Neural cell (in vitro differentiated cells): ENCODE measurements around the gene PTPRB. TPM values are rescaled to one million over a fixed set of nuclear protein-coding genes. Genes with fewer than 3 reads are reported as not detected.

Experiments used
- H2AFZ ChIP-seq: fragments of 200-600, 300-800 bp; sonication (generic), shearing (Covaris generic); 2 replicates; pipeline ENCODE4 v1.6.0; 2014; ENCODE audit warnings: low read depth, mild to moderate bottlenecking, antibody characterized with exemption, low read length, moderate library complexity
- H3F3A ChIP-seq: fragments of 200-600 bp; shearing (Covaris generic); 2 replicates; pipeline ENCODE4 v1.6.1; 2016; ENCODE audit warnings: mild to moderate bottlenecking, moderate library complexity, mixed read lengths, antibody characterized with exemption, low read length; ENCODE audit not compliant: insufficient read depth, poor library complexity, severe bottlenecking
- H3K27ac ChIP-seq: fragments of 200-600, 300-800 bp; sonication (generic), shearing (Covaris generic); 2 replicates; pipeline ENCODE4 v1.5.1; 2014; ENCODE audit warnings: mild to moderate bottlenecking, low read length, moderate library complexity
- H3K27me3 ChIP-seq: fragments of 300-800, 200-600 bp; sonication (generic), shearing (Covaris generic); 2 replicates; pipeline ENCODE4 v1.6.0; 2014; ENCODE audit warnings: mild to moderate bottlenecking, low read depth, low read length, moderate library complexity; ENCODE audit not compliant: insufficient read depth
- H3K36me3 ChIP-seq: fragments of 300-800, 200-600 bp; sonication (generic), shearing (Covaris generic); 2 replicates; pipeline ENCODE4 v1.5.1; 2014; ENCODE audit warnings: mild to moderate bottlenecking, antibody characterized with exemption, low read length, moderate library complexity; ENCODE audit not compliant: insufficient read depth
- H3K4me2 ChIP-seq: fragments of 300-800, 200-600 bp; sonication (generic), shearing (Covaris generic); 2 replicates; pipeline ENCODE4 v1.6.0; 2014; ENCODE audit warnings: mild to moderate bottlenecking, low read length
- H3K4me3 ChIP-seq: fragments of 300-800, 200-600 bp; sonication (generic), shearing (Covaris generic); 2 replicates; pipeline ENCODE4 v1.5.1; 2014; ENCODE audit warnings: mild to moderate bottlenecking, low read length, moderate library complexity
- H3K79me2 ChIP-seq: fragments of 200-600 bp; shearing (Covaris generic); replicated peaks from 2 replicates; pipeline ENCODE4 v1.6.0; 2014; ENCODE audit warnings: mild to moderate bottlenecking, low read length, moderate library complexity; ENCODE audit not compliant: insufficient read depth
- H3K9ac ChIP-seq: fragments of 300-800, 200-600 bp; sonication (generic), shearing (Covaris generic); 2 replicates; pipeline ENCODE4 v1.6.1; 2016; ENCODE audit warnings: mild to moderate bottlenecking, low read length, mixed read lengths
- H3K9me2 ChIP-seq: fragments of 200-600 bp; shearing (Covaris generic); 2 replicates; pipeline ENCODE4 v1.6.1; 2016; ENCODE audit warnings: mild to moderate bottlenecking, low read length, mixed read lengths; ENCODE audit not compliant: insufficient read depth
- H3K9me3 ChIP-seq: fragments of 200-600, 300-800 bp; sonication (generic), shearing (Covaris generic); 2 replicates; pipeline ENCODE4 v1.6.1; 2016; ENCODE audit warnings: mild to moderate bottlenecking, mixed run types, low read length, moderate library complexity, mixed read lengths
- H4K20me1 ChIP-seq: fragments of 200-600 bp; shearing (Covaris generic); 2 replicates; pipeline ENCODE4 v1.6.1; 2016; ENCODE audit warnings: mild to moderate bottlenecking, mixed run types; ENCODE audit not compliant: insufficient read depth
- CTCF ChIP-seq: fragments of 450-650 bp; IDR thresholded peaks from 2 replicates; pipeline ENCODE4 v1.5.1; 2014; ENCODE audit warnings: antibody characterized with exemption, mild to moderate bottlenecking, moderate library complexity; ENCODE audit not compliant: poor library complexity, severe bottlenecking
- EP300 ChIP-seq: fragments of 450-650 bp; conservative IDR thresholded peaks from 2 replicates; pipeline ENCODE4 v1.6.1; 2014; ENCODE audit warnings: antibody characterized with exemption, mild to moderate bottlenecking, moderate library complexity; ENCODE audit not compliant: poor library complexity, severe bottlenecking
- EZH2 ChIP-seq: fragments of 200-600, 300-800 bp; shearing (Covaris generic), sonication (generic); IDR thresholded peaks from 2 replicates; pipeline ENCODE4 v1.6.1; 2014; ENCODE audit warnings: antibody characterized with exemption, low read length, borderline replicate concordance, mild to moderate bottlenecking; ENCODE audit not compliant: insufficient read depth, poor library complexity, severe bottlenecking
- MXI1 ChIP-seq: fragments of 450-650 bp; conservative IDR thresholded peaks from 2 replicates; pipeline ENCODE4 v1.6.1; 2014; ENCODE audit warnings: antibody characterized with exemption, mild to moderate bottlenecking; ENCODE audit not compliant: poor library complexity, severe bottlenecking
- POLR2AphosphoS5 ChIP-seq: IDR thresholded peaks from 2 replicates; pipeline ENCODE4 v1.6.1; 2012
- RAD21 ChIP-seq: fragments of 450-650 bp; conservative IDR thresholded peaks from 2 replicates; pipeline ENCODE4 v1.6.1; 2014; ENCODE audit warnings: antibody characterized with exemption, mild to moderate bottlenecking, moderate library complexity
- REST ChIP-seq: IDR thresholded peaks from 2 replicates; pipeline ENCODE4 v1.6.1; 2012; ENCODE audit warnings: borderline replicate concordance
- SMC3 ChIP-seq: fragments of 450-650 bp; conservative IDR thresholded peaks from 2 replicates; pipeline ENCODE4 v1.6.1; 2014; ENCODE audit warnings: antibody characterized with exemption, mild to moderate bottlenecking, moderate library complexity; ENCODE audit not compliant: poor library complexity
- TAF1 ChIP-seq: IDR thresholded peaks from 2 replicates; pipeline ENCODE4 v1.6.1; 2012; ENCODE audit warnings: low read depth
- polyA plus RNA-seq: library from polyadenylated mRNA; depleted of rRNA; stranded (reverse); fragments of >200 nt; gene quantifications from 2 replicates; pipeline ENCODE4 v1.2.3, GENCODE V29; 2014

PTPRB gene
- polyA plus RNA-seq, 1 donor from 2014 or later = 0.26 TPM

DNA sequence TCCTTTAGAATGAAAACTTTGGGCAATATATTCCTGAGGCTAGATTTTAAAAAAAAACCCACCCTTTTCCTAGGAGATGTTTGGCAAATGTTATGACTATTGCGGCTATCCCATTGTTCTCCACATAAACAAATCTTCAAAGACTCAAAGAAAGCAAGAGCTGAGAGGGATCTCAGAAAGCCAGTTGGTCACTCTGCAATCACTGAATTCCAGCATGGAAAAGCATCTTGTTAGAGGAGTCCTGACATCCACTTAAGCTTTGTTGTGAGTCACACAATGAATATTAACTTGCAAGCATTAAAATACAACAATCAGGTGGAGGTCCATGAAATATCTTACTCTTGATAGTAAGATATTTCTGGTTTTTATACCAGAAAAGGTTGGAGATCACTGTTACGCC lies 11.0 kb upstream of the PTPRB start:
- no peaks in the 10 kb centered on the region for H3F3A ChIP-seq
- H2AFZ ChIP-seq = no peak overlapping the region
- no peak overlapping the region for H3K4me2 ChIP-seq
- no peaks in the 10 kb centered on the region for H3K79me2 ChIP-seq
- H3K27ac ChIP-seq = no peak overlapping the region
- H3K9me3 ChIP-seq = no peaks in the 10 kb centered on the region
- H3K36me3 ChIP-seq = no peaks in the 10 kb centered on the region
- H3K9ac ChIP-seq = no peak overlapping the region
- H3K4me3 ChIP-seq = no peak overlapping the region
- H3K9me2 ChIP-seq = no peaks in the 10 kb centered on the region
- H3K27me3 ChIP-seq = no peaks in the 10 kb centered on the region
- TF ChIP-seq POLR2AphosphoS5 (no peak), MXI1 (no peak), TAF1 (no peak), EZH2 (no peak), CTCF (no peak), REST (no peak), EP300 (no peak), RAD21 (no peak), SMC3 (no peak)
- no peaks in the 10 kb centered on the region for H4K20me1 ChIP-seq

- Histone ChIP-seq H3K79me2 (no peaks in the 10 kb centered on the region), H3K9me3 (no peaks in the 10 kb centered on the region), H3K36me3 (no peaks in the 10 kb centered on the region), H3F3A (no peaks in the 10 kb centered on the region), H3K9me2 (no peaks in the 10 kb centered on the region), H2AFZ (no peak overlapping the region), H3K9ac (no peak overlapping the region), H4K20me1 (no peaks in the 10 kb centered on the region), H3K4me2 (no peak overlapping the region), H3K27ac (no peak overlapping the region), H3K27me3 (no peaks in the 10 kb centered on the region), H3K4me3 (no peak overlapping the region)
- TF ChIP-seq REST (no peak), CTCF (no peak), EZH2 (no peak), SMC3 (no peak), MXI1 (no peak), TAF1 (no peak), POLR2AphosphoS5 (no peak), RAD21 (no peak)
Observed at GRCh38 chr12:70646850-70647249, 9.6 kb upstream of the PTPRB start.
